Measurements from ENCODE around the gene CDX2.

Gene CDX2

DNA sequence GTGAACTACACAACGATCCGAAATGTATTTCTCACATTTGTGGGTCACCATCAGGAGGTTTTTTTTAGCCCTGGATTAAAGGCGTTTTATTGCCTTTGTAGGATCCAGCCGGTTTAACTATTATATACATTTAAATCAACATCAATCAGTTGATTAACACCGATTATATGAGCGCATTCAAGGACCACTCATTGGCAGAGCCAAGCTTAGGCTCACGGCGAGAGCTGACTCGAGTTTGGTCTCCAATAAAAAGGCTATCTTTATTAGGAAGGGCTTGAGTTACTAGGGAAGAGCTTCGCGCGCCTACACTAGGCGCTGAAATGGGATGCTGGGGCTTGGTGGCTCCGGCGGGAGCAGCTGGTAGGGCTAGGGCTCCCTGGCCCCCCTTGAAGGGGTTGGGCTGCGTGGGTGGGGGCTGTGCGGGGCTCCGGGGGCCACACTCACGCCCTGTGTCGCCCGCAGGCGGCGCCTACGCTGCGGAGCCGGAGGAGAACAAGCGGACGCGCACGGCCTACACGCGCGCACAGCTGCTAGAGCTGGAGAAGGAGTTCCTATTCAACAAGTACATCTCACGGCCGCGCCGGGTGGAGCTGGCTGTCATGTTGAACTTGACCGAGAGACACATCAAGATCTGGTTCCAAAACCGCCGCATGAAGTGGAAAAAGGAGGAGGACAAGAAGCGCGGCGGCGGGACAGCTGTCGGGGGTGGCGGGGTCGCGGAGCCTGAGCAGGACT lies 45.2 kb downstream of the CDX2 start:
- no peak overlapping the region for H3K4me3 ChIP-seq (replicated peaks; ENCODE audit: low read depth, low read length)
- TF ChIP-seq, protein P1, sequence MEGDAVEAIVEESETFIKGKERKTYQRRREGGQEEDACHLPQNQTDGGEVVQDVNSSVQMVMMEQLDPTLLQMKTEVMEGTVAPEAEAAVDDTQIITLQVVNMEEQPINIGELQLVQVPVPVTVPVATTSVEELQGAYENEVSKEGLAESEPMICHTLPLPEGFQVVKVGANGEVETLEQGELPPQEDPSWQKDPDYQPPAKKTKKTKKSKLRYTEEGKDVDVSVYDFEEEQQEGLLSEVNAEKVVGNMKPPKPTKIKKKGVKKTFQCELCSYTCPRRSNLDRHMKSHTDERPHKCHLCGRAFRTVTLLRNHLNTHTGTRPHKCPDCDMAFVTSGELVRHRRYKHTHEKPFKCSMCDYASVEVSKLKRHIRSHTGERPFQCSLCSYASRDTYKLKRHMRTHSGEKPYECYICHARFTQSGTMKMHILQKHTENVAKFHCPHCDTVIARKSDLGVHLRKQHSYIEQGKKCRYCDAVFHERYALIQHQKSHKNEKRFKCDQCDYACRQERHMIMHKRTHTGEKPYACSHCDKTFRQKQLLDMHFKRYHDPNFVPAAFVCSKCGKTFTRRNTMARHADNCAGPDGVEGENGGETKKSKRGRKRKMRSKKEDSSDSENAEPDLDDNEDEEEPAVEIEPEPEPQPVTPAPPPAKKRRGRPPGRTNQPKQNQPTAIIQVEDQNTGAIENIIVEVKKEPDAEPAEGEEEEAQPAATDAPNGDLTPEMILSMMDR (IDR thresholded peaks at IDR 0.05; ENCODE audit: low read depth, low read length, missing control alignments), result no peak
- DNase-seq (ENCODE audit: extremely low read depth, low read depth), result no peak

DNA sequence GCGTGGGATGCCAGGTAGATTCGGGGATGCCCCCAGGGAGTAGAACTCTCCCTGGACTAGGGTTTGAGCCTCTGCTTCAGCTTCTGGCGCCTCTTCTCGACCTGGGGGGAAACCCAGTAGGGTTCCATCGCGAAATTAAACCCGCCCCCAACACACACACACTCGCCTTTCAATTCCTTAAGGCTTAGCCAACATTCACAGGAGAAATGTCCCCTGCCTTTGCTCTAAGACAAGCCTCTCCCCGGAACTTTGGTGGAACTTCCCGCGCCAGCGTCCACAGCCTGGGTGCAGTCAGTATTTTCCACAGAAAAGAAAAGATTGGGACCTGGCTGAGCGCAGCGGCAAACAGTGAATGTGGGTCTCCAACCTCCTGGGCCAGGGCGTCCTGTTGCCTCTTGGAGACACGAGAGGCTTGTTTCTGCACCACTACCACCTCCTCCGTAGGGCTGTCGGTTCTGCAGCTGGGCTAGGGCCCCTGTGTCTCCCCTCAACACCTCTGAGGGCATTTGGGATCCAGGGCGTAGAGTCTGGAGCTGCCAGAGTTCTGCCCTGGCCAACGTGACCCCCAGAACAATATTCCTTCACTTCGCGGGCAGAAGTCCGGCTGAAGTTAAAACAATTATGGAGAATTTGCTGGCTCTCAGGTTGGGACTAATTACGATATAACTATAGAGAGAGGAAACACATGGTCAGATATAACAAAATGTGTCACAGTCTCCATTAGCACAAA lies 46.1 kb downstream of the CDX2 start:
- TF ChIP-seq, protein P1 (IDR thresholded peaks at IDR 0.05; ENCODE audit: low read depth, low read length, missing control alignments), result no peak
- H3K4me3 ChIP-seq (replicated peaks; ENCODE audit: low read depth, low read length), result no peak overlapping the region
- DNase-seq (ENCODE audit: extremely low read depth, low read depth), result no peak

DNA sequence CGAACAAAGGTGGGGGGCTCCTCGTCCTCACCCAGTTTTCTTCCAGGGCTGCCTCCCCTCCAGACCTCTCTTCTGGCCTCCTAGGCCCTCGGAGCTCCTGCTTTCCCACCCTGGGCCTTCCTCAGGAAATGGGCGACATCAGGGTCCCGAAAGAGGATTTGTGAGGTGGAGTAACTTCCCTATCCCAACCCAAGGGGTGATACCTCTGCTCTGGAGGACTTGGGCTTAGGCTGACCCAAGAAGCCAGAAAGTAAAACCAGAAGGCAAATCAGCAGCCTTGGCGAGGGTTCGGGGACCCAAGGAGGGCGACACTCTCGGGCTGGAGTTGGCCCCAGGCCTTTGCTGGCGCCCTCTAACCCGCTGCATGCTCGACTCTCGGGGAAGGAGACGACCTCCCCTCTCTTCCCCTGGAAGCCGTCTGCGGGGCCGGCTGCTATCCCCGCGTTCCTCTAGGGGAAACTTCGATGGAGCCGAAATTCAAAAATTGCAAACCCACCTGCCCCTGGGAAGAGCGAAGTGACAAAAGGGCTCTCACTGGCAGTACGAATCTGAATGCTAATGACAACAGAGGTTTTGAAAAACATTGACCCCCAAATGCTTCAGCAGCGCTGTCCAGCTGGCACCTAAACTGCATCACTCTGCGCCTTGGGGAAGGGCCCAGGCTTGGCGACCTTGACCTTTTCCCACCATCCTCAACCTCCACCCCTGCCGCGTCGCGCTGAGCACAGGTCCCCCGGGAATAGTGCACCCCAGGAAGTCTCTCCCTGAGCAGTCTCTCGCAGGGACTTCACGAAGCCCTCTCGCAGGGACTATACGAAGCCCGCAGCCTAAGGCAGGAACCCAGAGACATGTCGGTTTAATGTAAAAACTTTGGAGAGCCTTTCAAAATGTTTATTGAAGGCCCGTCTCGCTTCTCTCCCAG lies 46.9 kb downstream of the CDX2 start:
- no peak for DNase-seq (ENCODE audit: extremely low read depth, low read depth)
- TF ChIP-seq, protein P1 (IDR thresholded peaks at IDR 0.05; ENCODE audit: low read depth, low read length, missing control alignments), result no peak

DNA sequence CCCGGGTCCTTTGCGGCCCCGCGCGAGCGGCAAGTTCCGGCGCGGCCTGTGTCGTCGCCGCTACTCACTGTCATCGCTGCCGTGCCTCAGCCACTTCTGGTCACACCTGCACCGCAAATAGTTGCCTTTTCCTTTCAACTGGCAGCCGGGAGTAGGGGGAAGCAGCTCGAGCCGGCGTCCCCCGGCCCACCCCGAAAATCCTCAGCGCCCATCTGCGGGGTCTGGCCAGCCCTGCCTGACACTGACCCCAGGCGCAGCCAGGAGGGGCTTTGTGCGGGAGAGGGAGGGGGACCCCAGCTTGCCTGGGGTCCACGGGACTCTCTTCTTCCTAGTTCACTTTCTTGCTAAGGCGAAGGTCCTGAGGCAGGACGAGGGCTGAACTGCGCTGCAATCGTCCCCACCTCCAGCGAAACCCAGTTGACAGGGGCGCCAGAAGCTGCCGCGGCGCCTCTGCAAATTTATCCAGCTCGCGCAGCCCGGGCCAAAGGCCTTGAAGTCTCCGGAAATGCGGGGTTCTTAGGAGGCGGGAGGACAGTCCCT lies 47.6 kb downstream of the CDX2 start:
- TF ChIP-seq, protein P1 (IDR thresholded peaks at IDR 0.05; ENCODE audit: low read depth, low read length, missing control alignments), result no peak
- DNase-seq (ENCODE audit: extremely low read depth, low read depth), result no peak
- H3K4me3 ChIP-seq (replicated peaks; ENCODE audit: low read depth, low read length), result 0 out of 2 replicates have a peak overlapping the region, but pooled peaks have one; percentile 7

More for the DNA sequence above, 46.9 kb downstream of the CDX2 start:
- no peak overlapping the region for H3K4me3 ChIP-seq (replicated peaks; ENCODE audit: low read depth, low read length)

DNA sequence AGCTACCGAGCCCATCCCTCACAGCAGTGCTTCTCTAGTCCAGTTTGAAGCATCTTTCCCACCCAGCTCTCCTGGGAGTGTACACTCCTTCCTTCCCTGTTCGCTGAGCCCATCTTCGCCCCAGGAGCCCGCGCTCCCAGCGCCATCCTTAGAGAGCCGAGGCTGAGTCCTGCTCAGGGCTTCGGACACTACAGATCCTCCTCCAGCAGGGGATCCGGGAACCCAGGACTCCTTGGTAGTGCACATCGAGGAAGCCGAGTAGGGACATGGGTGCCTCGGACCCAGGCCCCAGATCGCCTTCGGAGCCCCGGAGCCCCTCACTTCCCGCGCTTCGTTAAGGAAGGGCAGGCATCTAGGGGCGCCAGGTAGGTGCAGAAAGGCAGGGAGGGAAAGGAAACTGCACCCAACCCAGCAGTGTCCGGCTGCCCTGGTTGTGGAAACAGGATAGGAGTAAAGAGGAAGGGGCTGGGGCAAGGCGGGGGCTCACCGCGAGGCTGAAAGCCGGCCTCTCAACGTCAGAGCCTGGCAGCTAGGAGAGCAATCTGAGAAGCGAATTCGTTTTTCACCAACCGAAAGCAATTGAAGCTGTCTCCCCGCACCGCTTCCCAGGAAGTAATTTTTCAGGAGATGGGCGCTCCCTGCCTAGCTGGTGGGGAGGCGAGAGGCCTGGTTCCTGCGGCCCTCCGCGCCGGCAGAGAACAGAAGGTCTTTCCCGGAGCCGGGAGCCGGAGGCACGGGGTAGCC lies 48.3 kb downstream of the CDX2 start:
- H3K4me3 ChIP-seq (replicated peaks; ENCODE audit: low read depth, low read length), result 0 out of 2 replicates have a peak overlapping the region, but pooled peaks have one; percentile 7
- TF ChIP-seq, protein P1 (IDR thresholded peaks at IDR 0.05; ENCODE audit: low read depth, low read length, missing control alignments), result no peak
- DNase-seq (ENCODE audit: extremely low read depth, low read depth), result no peak
